ENCODE data around the gene EFTUD2. TPM values are rescaled to one million over a fixed set of nuclear protein-coding genes. Genes with fewer than 3 reads are reported as not detected.

Gene EFTUD2
- total and polyA plus RNA-seq, 2 of the 8 experiments (the other 6 are each of a cell fraction or from before 2014, with no cell fraction given), result 118 to 195 TPM

GRCh38 chr17:44807817-44808155, 91.5 kb downstream of the EFTUD2 start (continued):
- no peak for TF ChIP-seq CEBPB (IDR thresholded peaks at IDR 0.05; ENCODE audit: low read depth, low read length)
- TF ChIP-seq TAF7 (optimal IDR thresholded peaks at IDR 0.05; ENCODE audit: borderline replicate concordance, low read depth, low read length), result no peak
- no peak for TF ChIP-seq NANOG (IDR thresholded peaks at IDR 0.05; ENCODE audit: insufficient read depth, low read depth, low read length, poor library complexity, severe bottlenecking)
- TF ChIP-seq BCL11A (IDR thresholded peaks at IDR 0.05; ENCODE audit: low read depth in 2 of 2, low read length in 2 of 2), result no peak
- no peak for TF ChIP-seq EP300 (IDR thresholded peaks at IDR 0.05; ENCODE audit: borderline replicate concordance in 1 of 2, low read depth in 2 of 2, low read length in 2 of 2)
